ENCODE data around the gene SPTBN1. TPM values are rescaled to one million over a fixed set of nuclear protein-coding genes. Genes with fewer than 3 reads are reported as not detected.

The SPTBN1 gene
- total RNA-seq, 1 donor from 2014 or later, result 601 TPM

GRCh38 chr2:54420524-54421172 lies 35.5 kb upstream of the SPTBN1 start:
- Histone ChIP-seq H3K27ac (peak overlapping the region; percentile 57), H3K27me3 (ENCODE audit: low read depth) (no peaks in the 10 kb centered on the region), H3K9me3 (no peaks in the 10 kb centered on the region), H3K36me3 (no peaks in the 10 kb centered on the region), H3K4me1 (peaks cover 37% of the 10 kb centered on the region), H3K4me3 (no peak overlapping the region)
- intact Hi-C loops (cut with DNase I), result no loop called here
- TF ChIP-seq, protein P1, sequence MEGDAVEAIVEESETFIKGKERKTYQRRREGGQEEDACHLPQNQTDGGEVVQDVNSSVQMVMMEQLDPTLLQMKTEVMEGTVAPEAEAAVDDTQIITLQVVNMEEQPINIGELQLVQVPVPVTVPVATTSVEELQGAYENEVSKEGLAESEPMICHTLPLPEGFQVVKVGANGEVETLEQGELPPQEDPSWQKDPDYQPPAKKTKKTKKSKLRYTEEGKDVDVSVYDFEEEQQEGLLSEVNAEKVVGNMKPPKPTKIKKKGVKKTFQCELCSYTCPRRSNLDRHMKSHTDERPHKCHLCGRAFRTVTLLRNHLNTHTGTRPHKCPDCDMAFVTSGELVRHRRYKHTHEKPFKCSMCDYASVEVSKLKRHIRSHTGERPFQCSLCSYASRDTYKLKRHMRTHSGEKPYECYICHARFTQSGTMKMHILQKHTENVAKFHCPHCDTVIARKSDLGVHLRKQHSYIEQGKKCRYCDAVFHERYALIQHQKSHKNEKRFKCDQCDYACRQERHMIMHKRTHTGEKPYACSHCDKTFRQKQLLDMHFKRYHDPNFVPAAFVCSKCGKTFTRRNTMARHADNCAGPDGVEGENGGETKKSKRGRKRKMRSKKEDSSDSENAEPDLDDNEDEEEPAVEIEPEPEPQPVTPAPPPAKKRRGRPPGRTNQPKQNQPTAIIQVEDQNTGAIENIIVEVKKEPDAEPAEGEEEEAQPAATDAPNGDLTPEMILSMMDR (IDR thresholded peaks at IDR 0.05), result no peak
- ATAC-seq, result no peak
- no peak for DNase-seq

DNA sequence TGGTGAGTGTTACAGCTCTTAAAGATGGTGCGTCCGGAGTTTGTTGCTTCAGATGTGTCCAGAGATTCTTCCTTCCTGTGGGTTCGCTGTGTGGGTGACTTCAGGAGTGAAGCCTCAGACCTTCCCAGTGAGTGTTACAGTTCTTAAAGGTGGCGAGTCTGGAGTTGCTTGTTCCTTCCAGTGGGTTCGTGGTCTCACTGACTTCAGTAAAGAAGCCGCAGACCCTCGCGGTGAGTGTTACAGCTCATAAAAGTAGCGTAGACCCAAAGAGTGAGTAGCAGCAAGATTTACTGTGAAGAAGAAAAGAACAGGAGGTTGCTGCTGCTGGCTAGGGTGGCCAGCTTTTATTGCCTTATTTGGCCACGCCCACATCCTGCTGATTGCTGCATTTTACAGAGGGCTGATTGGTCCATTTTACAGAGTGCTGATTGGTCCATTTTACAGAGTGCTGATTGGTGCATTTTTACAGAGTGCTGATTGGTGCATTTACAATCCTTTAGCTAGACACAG lies 34.0 kb upstream of the SPTBN1 start:
- TF ChIP-seq, protein P1 (IDR thresholded peaks at IDR 0.05), result no peak
- no peak for ATAC-seq
- DNase-seq, result no peak
- H3K4me3 ChIP-seq, result no peak overlapping the region
- peaks cover 30% of the 10 kb centered on the region for H3K4me1 ChIP-seq
- no peaks in the 10 kb centered on the region for H3K27me3 ChIP-seq (ENCODE audit: low read depth)
- no peaks in the 10 kb centered on the region for H3K9me3 ChIP-seq
- no peak overlapping the region for H3K27ac ChIP-seq
- intact Hi-C loops (cut with DNase I), result no loop called here
- H3K36me3 ChIP-seq, result no peaks in the 10 kb centered on the region

GRCh38 chr2:54423213-54423612 lies 32.9 kb upstream of the SPTBN1 start:
- intact Hi-C loops (cut with DNase I), result no loop called here
- peaks cover 32% of the 10 kb centered on the region for H3K4me1 ChIP-seq
- TF ChIP-seq, protein P1 (IDR thresholded peaks at IDR 0.05), result no peak
- ATAC-seq, result no peak
- no peak overlapping the region for H3K4me3 ChIP-seq
- no peaks in the 10 kb centered on the region for H3K9me3 ChIP-seq
- H3K27me3 ChIP-seq (ENCODE audit: low read depth), result no peaks in the 10 kb centered on the region
- no peaks in the 10 kb centered on the region for H3K36me3 ChIP-seq
- H3K27ac ChIP-seq, result peak overlapping the region; percentile 33
- DNase-seq, result no peak

- ATAC-seq, result no peak
- H3K27ac ChIP-seq, result no peak overlapping the region
- no peak for DNase-seq
- H3K4me1 ChIP-seq, result peaks cover 44% of the 10 kb centered on the region
- TF ChIP-seq, protein P1 (IDR thresholded peaks at IDR 0.05), result no peak
- H3K36me3 ChIP-seq, result no peaks in the 10 kb centered on the region
- no peaks in the 10 kb centered on the region for H3K9me3 ChIP-seq
- no peak overlapping the region for H3K4me3 ChIP-seq
- H3K27me3 ChIP-seq (ENCODE audit: low read depth), result no peaks in the 10 kb centered on the region
- intact Hi-C loops (cut with DNase I), result no loop called here
Measured at GRCh38 chr2:54424555-54425163, 31.5 kb upstream of the SPTBN1 start.

- Histone ChIP-seq H3K4me1 (peaks cover 66% of the 10 kb centered on the region), H3K4me3 (no peak overlapping the region), H3K27me3 (ENCODE audit: low read depth) (no peaks in the 10 kb centered on the region), H3K27ac (peak overlapping the region; percentile 86), H3K9me3 (no peaks in the 10 kb centered on the region), H3K36me3 (no peaks in the 10 kb centered on the region)
- ATAC-seq (no peak), DNase-seq (no peak)
- intact Hi-C loops (cut with DNase I), result no loop called here
- TF ChIP-seq, protein P1 (IDR thresholded peaks at IDR 0.05), result no peak
Measured at GRCh38 chr2:54428108-54428831, 27.9 kb upstream of the SPTBN1 start.
